ENCODE measurements around the gene SP6. TPM values are rescaled to one million over a fixed set of nuclear protein-coding genes. Genes with fewer than 3 reads are reported as not detected.

SP6 gene
- total RNA-seq, 1 experiment from 2014 or later = 3.3 TPM

GRCh38 chr17:47878203-47879027, 27.5 kb upstream of the SP6 start:
- ATAC-seq (peak; percentile 24; the same call in 1 of the 2 replicates), DNase-seq (ENCODE audit: low spot score) (no peak)
- Mint-ChIP-seq H3K27ac (no peak overlapping the region), H3K36me3 (no peaks in the 10 kb centered on the region), H3K4me1 (peaks cover 43% of the 10 kb centered on the region), H3K9me3 (no peaks in the 10 kb centered on the region), H3K27me3 (ENCODE audit: low read depth) (peaks cover 33% of the 10 kb centered on the region), H3K4me3 (no peak overlapping the region)
- ChIA-PET POLR2A (interaction anchor here (0.5 kb wide), 1 partner anchor 1896 kb away, joined by 3 read pairs; no protein-coding TSS in a partner anchor), CTCF (interaction anchor here (1.7 to 18.5 kb wide), 2 partner anchors 11 to 34 kb away, joined by 15 to 1122 read pairs; partner anchors contain the start of genes SCRN2 and SP6)
- TF ChIP-seq, protein P1, sequence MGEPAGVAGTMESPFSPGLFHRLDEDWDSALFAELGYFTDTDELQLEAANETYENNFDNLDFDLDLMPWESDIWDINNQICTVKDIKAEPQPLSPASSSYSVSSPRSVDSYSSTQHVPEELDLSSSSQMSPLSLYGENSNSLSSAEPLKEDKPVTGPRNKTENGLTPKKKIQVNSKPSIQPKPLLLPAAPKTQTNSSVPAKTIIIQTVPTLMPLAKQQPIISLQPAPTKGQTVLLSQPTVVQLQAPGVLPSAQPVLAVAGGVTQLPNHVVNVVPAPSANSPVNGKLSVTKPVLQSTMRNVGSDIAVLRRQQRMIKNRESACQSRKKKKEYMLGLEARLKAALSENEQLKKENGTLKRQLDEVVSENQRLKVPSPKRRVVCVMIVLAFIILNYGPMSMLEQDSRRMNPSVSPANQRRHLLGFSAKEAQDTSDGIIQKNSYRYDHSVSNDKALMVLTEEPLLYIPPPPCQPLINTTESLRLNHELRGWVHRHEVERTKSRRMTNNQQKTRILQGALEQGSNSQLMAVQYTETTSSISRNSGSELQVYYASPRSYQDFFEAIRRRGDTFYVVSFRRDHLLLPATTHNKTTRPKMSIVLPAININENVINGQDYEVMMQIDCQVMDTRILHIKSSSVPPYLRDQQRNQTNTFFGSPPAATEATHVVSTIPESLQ (CRISPR knock-in tag; IDR thresholded peaks at IDR 0.05) = no peak
- no peak for TF ChIP-seq USF1 (CRISPR knock-in tag; IDR thresholded peaks at IDR 0.05)
- TF ChIP-seq ETV6 (CRISPR knock-in tag; IDR thresholded peaks at IDR 0.05) = no peak
- TF ChIP-seq ZNF263 (CRISPR knock-in tag; IDR thresholded peaks at IDR 0.05; ENCODE audit: low read depth) = no peak
- no peak for TF ChIP-seq HMGA2 (CRISPR knock-in tag; IDR thresholded peaks at IDR 0.05)
- no peak for TF ChIP-seq GABPB1 (CRISPR knock-in tag; IDR thresholded peaks at IDR 0.05)

DNA sequence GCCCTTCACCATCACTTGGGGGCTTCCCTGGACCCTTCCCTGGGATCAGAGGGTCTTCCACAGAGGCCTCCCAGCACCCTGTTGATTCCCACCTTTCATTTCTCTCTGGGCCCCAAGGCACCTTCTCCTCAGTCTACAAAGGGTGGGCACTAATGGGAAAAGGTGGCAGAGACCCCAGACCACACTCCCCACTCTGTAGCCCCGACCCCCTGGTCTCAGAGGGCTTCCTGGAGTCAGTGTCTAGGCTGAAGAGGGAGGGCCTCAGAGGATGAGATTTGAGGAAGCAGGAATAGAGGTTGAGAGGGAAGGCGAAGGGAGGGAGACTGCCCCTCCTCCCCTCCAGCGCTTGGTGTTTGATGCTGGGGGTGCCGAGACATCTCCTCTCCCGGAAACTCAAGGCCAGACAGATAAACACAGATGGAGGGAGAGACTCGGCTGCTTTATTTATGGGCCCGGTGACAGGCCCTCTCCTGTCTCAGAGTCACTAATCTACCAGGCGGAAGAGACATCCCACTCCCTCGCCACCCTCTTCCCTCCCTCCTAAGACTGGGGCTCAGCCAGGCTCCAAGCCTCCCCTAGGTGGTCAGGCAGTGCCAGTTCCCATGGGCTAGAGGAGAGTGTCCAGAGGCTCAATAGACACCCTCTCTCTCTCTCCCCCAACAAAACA, 26.5 kb upstream of the SP6 start:
- H3K27me3 Mint-ChIP-seq (ENCODE audit: low read depth) = peaks cover 35% of the 10 kb centered on the region
- H3K4me1 Mint-ChIP-seq = peaks cover 49% of the 10 kb centered on the region
- TF ChIP-seq MXD4 (CRISPR knock-in tag; IDR thresholded peaks at IDR 0.05; ENCODE audit: borderline replicate concordance) (no peak), STAT6 (CRISPR knock-in tag; conservative IDR thresholded peaks at IDR 0.05; ENCODE audit: low read depth) (no peak)
- H3K27ac Mint-ChIP-seq = no peak overlapping the region
- H3K9me3 Mint-ChIP-seq = no peaks in the 10 kb centered on the region
- H3K36me3 Mint-ChIP-seq = no peaks in the 10 kb centered on the region
- DNase-seq (ENCODE audit: low spot score) (no peak), ATAC-seq (no peak)
- no peak overlapping the region for H3K4me3 Mint-ChIP-seq
- POLR2A ChIA-PET = no interaction called here
- CTCF ChIA-PET = interaction anchor here (0.8 to 18.5 kb wide), 2 partner anchors 12 to 33 kb away, joined by 3 to 1122 read pairs; partner anchors contain the start of genes SCRN2 and SP6

DNA sequence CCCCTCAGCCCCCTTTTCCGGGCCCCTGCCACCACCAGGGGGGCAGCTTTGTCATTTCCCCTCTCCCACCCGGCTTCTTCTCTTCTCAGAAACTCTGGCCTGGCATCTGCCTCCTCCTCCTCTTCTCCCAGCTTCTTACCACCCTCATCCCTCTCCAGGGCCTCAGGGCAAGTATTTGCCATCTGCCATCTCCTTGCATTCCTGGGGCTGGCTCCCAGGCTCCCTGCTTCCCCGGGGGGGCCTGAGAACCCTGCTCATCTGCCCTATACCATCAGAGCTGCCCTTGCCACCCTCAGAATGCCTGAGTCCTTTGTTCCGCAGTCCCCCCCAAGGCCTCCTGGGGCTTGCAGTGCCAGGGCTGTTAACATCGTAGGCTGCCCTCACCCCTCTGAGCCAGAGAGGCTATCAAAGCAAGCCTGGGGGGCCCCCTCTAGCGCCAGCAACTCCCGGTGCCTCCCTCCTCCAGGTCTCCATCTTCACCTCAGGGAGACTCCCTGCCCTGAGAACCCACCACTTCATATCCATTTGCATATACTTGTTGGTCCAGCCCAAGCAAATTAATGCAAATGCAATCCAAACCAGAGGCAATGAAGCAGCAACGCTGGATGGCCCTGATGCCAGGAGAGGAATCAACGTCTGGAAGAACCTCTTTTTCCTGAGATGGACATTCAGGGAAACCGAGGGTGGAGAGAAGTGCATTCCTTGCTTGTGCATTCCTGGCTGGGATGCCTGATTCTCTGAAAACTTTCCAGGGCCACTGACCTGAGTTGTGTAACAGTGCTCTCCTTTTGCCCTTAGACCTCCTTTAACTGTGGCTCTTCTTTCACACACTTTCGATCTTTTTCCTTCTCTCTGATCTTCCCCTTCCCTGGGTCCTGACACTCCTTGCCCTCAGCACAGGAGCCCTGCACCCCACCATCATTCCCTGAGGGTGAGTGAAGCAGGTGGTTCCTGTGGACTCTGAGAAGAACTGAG, 24.3 kb upstream of the SP6 start:
- H3K4me3 Mint-ChIP-seq = no peak overlapping the region
- ATAC-seq (no peak), DNase-seq (ENCODE audit: low spot score) (no peak)
- H3K4me1 Mint-ChIP-seq = peaks cover 59% of the 10 kb centered on the region
- no peaks in the 10 kb centered on the region for H3K36me3 Mint-ChIP-seq
- peaks cover 53% of the 10 kb centered on the region for H3K27me3 Mint-ChIP-seq (ENCODE audit: low read depth)
- TF ChIP-seq ZNF219 (CRISPR knock-in tag; IDR thresholded peaks at IDR 0.05; ENCODE audit: borderline replicate concordance) (no peak), FOXP1 (CRISPR knock-in tag; IDR thresholded peaks at IDR 0.05; ENCODE audit: borderline replicate concordance) (no peak), NR3C1 (CRISPR knock-in tag; conservative IDR thresholded peaks at IDR 0.05; ENCODE audit: low read depth) (no peak), GABPB1 (CRISPR knock-in tag; IDR thresholded peaks at IDR 0.05) (no peak), USF2 (CRISPR knock-in tag; IDR thresholded peaks at IDR 0.05) (no peak), CREB1 (CRISPR knock-in tag; IDR thresholded peaks at IDR 0.05) (no peak), ZNF263 (CRISPR knock-in tag; IDR thresholded peaks at IDR 0.05; ENCODE audit: low read depth) (no peak), RORB (CRISPR knock-in tag; IDR thresholded peaks at IDR 0.05) (no peak)
- TF ChIP-seq, protein P2, sequence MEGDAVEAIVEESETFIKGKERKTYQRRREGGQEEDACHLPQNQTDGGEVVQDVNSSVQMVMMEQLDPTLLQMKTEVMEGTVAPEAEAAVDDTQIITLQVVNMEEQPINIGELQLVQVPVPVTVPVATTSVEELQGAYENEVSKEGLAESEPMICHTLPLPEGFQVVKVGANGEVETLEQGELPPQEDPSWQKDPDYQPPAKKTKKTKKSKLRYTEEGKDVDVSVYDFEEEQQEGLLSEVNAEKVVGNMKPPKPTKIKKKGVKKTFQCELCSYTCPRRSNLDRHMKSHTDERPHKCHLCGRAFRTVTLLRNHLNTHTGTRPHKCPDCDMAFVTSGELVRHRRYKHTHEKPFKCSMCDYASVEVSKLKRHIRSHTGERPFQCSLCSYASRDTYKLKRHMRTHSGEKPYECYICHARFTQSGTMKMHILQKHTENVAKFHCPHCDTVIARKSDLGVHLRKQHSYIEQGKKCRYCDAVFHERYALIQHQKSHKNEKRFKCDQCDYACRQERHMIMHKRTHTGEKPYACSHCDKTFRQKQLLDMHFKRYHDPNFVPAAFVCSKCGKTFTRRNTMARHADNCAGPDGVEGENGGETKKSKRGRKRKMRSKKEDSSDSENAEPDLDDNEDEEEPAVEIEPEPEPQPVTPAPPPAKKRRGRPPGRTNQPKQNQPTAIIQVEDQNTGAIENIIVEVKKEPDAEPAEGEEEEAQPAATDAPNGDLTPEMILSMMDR (IDR thresholded peaks at IDR 0.05) = no peak
- TF ChIP-seq, protein P3, sequence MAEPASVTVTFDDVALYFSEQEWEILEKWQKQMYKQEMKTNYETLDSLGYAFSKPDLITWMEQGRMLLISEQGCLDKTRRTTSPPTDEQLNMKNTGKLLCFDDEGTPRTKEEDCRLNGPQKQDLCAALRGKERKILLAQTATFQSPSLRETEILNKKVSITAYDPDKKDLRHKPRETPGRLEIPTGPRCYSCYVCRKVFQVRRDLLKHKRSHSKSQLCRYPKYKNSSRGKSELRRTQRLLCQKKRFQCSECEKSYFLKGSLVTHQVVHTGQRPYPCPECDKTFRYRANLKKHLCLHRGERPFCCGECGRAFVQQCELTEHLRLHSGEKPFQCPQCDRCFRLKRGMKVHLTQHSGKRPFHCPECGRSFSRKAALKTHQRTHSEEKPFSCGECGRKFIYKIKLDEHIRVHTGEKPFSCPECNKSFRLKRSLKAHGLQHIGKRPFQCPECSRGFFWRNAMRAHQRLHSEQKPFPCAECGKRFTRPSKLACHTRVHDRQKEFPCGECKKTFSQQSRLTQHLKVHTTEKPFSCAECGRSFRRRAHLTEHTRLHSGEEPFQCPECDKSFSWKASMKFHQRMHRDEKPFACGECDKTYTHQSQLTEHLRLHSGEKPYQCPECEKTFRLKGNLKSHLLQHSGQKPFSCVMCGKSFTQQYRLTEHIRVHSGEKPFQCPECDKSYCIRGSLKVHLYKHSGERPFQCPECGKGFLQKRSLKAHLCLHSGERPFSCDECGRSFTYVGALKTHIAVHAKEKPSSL (CRISPR knock-in tag; conservative IDR thresholded peaks at IDR 0.05) = no peak
- ChIA-PET POLR2A (no interaction called here), CTCF (interaction anchor here (0.7 to 8.7 kb wide), 6 partner anchors 14 to 34 kb away, joined by 3 to 94 read pairs (median 4); partner anchors contain the start of gene SCRN2)
- H3K9me3 Mint-ChIP-seq = no peaks in the 10 kb centered on the region
- no peak overlapping the region for H3K27ac Mint-ChIP-seq

Measured in WTC11 (cell line).